HEK293 (cell line): Measurements from ENCODE around the gene ARAP3.

Source experiments
- CTCF ChIA-PET: fragments of 350-600 bp; formaldehyde crosslinking; extraction: SDS; loops from one replicate; lab custom pipeline; 2021; ENCODE audit warnings: antibody characterized with exemption; lab: Yijun Ruan, JAX
- POLR2A ChIA-PET: fragments of 300-600 bp; formaldehyde crosslinking; extraction: SDS; loops from one replicate; lab custom pipeline; 2020; ENCODE audit warnings: antibody characterized with exemption, inconsistent platforms; lab: Yijun Ruan, JAX
- H3K27ac ChIP-seq: fragments of 200-500 bp; sonication (Bioruptor generic); 2 replicates; pipeline ENCODE4 v1.5.1; 2014; ENCODE audit warnings: low read depth, low read length, control low read depth, inconsistent platforms; ENCODE audit errors: extremely low read depth
- H3K36me3 ChIP-seq, 2 experiments: fragments of 200-500 bp in 1 of 2; sonication (Bioruptor generic) in 1 of 2; 1 replicate in 1 of 2; 2 replicates in 1 of 2; pipeline ENCODE4 v1.5.1; 2014 to 2017; ENCODE audit warnings: inconsistent platforms in 2 of 2, low read length in 2 of 2; ENCODE audit not compliant: control insufficient read depth in 2 of 2, insufficient read depth in 1 of 2
- H3K4me1 ChIP-seq: fragments of 200-500 bp; sonication (Bioruptor generic); 2 replicates; pipeline ENCODE4 v1.5.1; 2014; ENCODE audit warnings: mild to moderate bottlenecking, low read length, inconsistent platforms; ENCODE audit not compliant: control insufficient read depth, insufficient read depth
- H3K4me3 ChIP-seq: 2 replicates; pipeline ENCODE4 v1.5.1; 2011; ENCODE audit warnings: low read depth, mild to moderate bottlenecking, control low read depth, low read length, moderate library complexity
- H3K9me3 ChIP-seq: fragments of 200-500 bp; sonication (Bioruptor generic); 2 replicates; pipeline ENCODE4 v1.5.1; 2014; ENCODE audit warnings: low read depth, low read length, inconsistent platforms; ENCODE audit not compliant: control insufficient read depth, insufficient read depth
- BCL11B ChIP-seq: fragments of 450-650 bp; formaldehyde crosslinking; IDR thresholded peaks from 2 replicates; pipeline ENCODE4 v1.5.1; 2016; ENCODE audit warnings: low read depth, missing biosample characterization, missing genetic modification characterization
- EGR2 ChIP-seq: fragments of 450-650 bp; formaldehyde crosslinking; IDR thresholded peaks from 2 replicates; pipeline ENCODE4 v1.5.1; 2016; ENCODE audit warnings: low read depth, missing biosample characterization, missing genetic modification characterization
- GLIS2 ChIP-seq: fragments of 450-650 bp; formaldehyde crosslinking; IDR thresholded peaks from 2 replicates; pipeline ENCODE4 v1.5.1; 2016; ENCODE audit warnings: missing biosample characterization, missing genetic modification characterization
- KLF7 ChIP-seq: fragments of 450-650 bp; formaldehyde crosslinking; IDR thresholded peaks from 2 replicates; pipeline ENCODE4 v1.5.1; 2016; ENCODE audit warnings: missing biosample characterization, missing genetic modification characterization, borderline replicate concordance
- SETDB1 ChIP-seq: IDR thresholded peaks from one replicate; pipeline ENCODE4 v1.6.1; 2017; ENCODE audit warnings: mild to moderate bottlenecking, low read length, moderate library complexity, mixed read lengths; ENCODE audit not compliant: insufficient read length
- ZNF202 ChIP-seq: fragments of 450-650 bp; formaldehyde crosslinking; IDR thresholded peaks from 2 replicates; pipeline ENCODE4 v1.5.1; 2016; ENCODE audit warnings: missing biosample characterization, missing genetic modification characterization, borderline replicate concordance
- ZNF239 ChIP-seq: fragments of 450-650 bp; formaldehyde crosslinking; IDR thresholded peaks from 2 replicates; pipeline ENCODE4 v1.5.1; 2016; ENCODE audit warnings: missing biosample characterization, missing genetic modification characterization
- ZNF248 ChIP-seq: fragments of 450-650 bp; formaldehyde crosslinking; IDR thresholded peaks from 2 replicates; pipeline ENCODE4 v1.5.1; 2017; ENCODE audit warnings: missing biosample characterization, missing genetic modification characterization
- ZNF302 ChIP-seq: fragments of 450-650 bp; formaldehyde crosslinking; IDR thresholded peaks from 2 replicates; pipeline ENCODE4 v1.5.1; 2016; ENCODE audit warnings: missing biosample characterization, missing genetic modification characterization, low read depth
- ZNF311 ChIP-seq: fragments of 450-650 bp; formaldehyde crosslinking; IDR thresholded peaks from 2 replicates; pipeline ENCODE4 v1.5.1; 2017; ENCODE audit warnings: missing biosample characterization, missing genetic modification characterization, borderline replicate concordance
- ZNF324 ChIP-seq: fragments of 450-650 bp; formaldehyde crosslinking; IDR thresholded peaks from 2 replicates; pipeline ENCODE4 v1.5.1; 2016; ENCODE audit warnings: missing biosample characterization, missing genetic modification characterization
- ZNF335 ChIP-seq: fragments of 450-650 bp; formaldehyde crosslinking; conservative IDR thresholded peaks from 2 replicates; pipeline ENCODE4 v1.5.1; 2016; ENCODE audit warnings: missing biosample characterization, missing genetic modification characterization
- ZNF394 ChIP-seq: fragments of 450-650 bp; formaldehyde crosslinking; IDR thresholded peaks from 2 replicates; pipeline ENCODE4 v1.5.1; 2016; ENCODE audit warnings: missing biosample characterization, missing genetic modification characterization, mild to moderate bottlenecking, moderate library complexity, borderline replicate concordance
- ZNF514 ChIP-seq: fragments of 450-650 bp; formaldehyde crosslinking; IDR thresholded peaks from 2 replicates; pipeline ENCODE4 v1.5.1; 2016; ENCODE audit warnings: missing biosample characterization, missing genetic modification characterization
- ZNF560 ChIP-seq: fragments of 450-650 bp; formaldehyde crosslinking; IDR thresholded peaks from 2 replicates; pipeline ENCODE4 v1.5.1; 2017; ENCODE audit warnings: missing biosample characterization, missing genetic modification characterization, borderline replicate concordance
- ZNF626 ChIP-seq: fragments of 450-650 bp; sonication (Bioruptor Pico); formaldehyde crosslinking; IDR thresholded peaks from 2 replicates; pipeline ENCODE4 v1.5.1; 2018; ENCODE audit warnings: missing biosample characterization, missing genetic modification characterization, inconsistent platforms
- ZNF76 ChIP-seq: fragments of 450-650 bp; formaldehyde crosslinking; IDR thresholded peaks from 2 replicates; pipeline ENCODE4; 2016; ENCODE audit warnings: low read depth, missing biosample characterization, missing genetic modification characterization, borderline replicate concordance
- ZSCAN16 ChIP-seq: fragments of 450-650 bp; formaldehyde crosslinking; IDR thresholded peaks from 2 replicates; pipeline ENCODE4 v1.5.1; 2016; ENCODE audit warnings: missing biosample characterization, missing genetic modification characterization
- TF ChIP-seq, protein P1 (sequence below): fragments of 450-650 bp; formaldehyde crosslinking; IDR thresholded peaks from 2 replicates; pipeline ENCODE4 v1.5.1; 2017; ENCODE audit warnings: missing biosample characterization, missing genetic modification characterization
- TF ChIP-seq, protein P2 (sequence below): fragments of 450-650 bp; formaldehyde crosslinking; IDR thresholded peaks from 2 replicates; pipeline ENCODE4 v1.5.1; 2016; ENCODE audit warnings: missing biosample characterization, missing genetic modification characterization
- TF ChIP-seq, protein P3 (sequence below): fragments of 450-650 bp; formaldehyde crosslinking; IDR thresholded peaks from 2 replicates; pipeline ENCODE4 v1.5.1; 2016; ENCODE audit warnings: missing biosample characterization, missing genetic modification characterization, borderline replicate concordance
- TF ChIP-seq, protein P4 (sequence below): fragments of 450-650 bp; formaldehyde crosslinking; IDR thresholded peaks from 2 replicates; pipeline ENCODE4 v1.5.1; 2016; ENCODE audit warnings: missing biosample characterization, missing genetic modification characterization
- TF ChIP-seq, protein P5 (sequence below): fragments of 450-650 bp; IDR thresholded peaks from 2 replicates; pipeline ENCODE4 v1.5.1; 2018; ENCODE audit warnings: missing biosample characterization, missing genetic modification characterization

Gene ARAP3

DNA sequence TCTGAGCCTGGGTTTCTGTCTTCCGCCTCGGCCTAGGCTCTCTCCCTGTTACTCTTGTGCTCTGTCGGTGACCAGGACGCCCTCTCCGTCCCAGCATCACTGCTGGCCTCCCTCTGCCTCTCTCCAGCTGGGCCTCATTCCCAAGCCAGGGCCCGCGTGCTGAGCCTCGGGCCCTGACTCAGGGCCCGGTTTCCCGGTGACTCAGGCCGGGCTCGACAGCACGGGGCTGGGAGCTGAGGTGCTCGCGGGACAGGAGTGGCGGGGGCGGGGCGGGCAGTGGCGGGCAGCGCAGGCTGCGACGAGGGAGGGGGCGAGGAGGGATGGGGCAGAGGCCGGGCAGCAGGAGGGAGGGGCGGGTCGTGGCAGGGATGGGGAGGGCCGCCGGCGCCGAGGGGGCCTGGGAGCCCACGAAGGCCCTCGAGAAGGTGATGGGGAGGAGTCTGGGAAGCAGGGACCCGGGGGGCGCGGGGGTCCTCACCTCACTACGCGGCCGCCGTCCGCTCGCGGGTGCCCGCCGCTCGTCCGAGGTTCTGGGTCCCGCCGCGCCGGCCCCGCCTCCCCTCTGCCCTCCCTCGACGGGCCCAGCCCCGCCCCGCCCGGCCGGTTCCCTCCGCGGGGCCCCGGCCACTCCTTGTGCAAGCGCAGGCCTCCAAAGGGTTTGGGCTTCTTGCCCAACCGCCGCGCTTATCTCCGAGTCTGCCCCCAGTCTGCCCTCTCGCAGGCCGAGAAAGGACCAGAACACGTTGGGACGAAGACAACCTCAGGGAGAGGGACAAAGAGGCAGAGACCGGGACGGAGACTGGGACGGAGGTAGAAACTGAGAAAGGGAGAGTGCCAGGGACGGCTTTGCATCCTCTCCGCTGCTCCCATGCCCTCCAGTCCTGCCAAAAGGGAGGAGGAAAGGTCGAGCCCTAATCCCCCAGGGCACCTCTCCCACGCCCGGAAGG, at the start of gene ARAP3 (continued):
- TF ChIP-seq, protein P1, sequence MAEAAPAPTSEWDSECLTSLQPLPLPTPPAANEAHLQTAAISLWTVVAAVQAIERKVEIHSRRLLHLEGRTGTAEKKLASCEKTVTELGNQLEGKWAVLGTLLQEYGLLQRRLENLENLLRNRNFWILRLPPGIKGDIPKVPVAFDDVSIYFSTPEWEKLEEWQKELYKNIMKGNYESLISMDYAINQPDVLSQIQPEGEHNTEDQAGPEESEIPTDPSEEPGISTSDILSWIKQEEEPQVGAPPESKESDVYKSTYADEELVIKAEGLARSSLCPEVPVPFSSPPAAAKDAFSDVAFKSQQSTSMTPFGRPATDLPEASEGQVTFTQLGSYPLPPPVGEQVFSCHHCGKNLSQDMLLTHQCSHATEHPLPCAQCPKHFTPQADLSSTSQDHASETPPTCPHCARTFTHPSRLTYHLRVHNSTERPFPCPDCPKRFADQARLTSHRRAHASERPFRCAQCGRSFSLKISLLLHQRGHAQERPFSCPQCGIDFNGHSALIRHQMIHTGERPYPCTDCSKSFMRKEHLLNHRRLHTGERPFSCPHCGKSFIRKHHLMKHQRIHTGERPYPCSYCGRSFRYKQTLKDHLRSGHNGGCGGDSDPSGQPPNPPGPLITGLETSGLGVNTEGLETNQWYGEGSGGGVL (tag by site-specific recombination): peak; percentile 72
- TF ChIP-seq, protein P2, sequence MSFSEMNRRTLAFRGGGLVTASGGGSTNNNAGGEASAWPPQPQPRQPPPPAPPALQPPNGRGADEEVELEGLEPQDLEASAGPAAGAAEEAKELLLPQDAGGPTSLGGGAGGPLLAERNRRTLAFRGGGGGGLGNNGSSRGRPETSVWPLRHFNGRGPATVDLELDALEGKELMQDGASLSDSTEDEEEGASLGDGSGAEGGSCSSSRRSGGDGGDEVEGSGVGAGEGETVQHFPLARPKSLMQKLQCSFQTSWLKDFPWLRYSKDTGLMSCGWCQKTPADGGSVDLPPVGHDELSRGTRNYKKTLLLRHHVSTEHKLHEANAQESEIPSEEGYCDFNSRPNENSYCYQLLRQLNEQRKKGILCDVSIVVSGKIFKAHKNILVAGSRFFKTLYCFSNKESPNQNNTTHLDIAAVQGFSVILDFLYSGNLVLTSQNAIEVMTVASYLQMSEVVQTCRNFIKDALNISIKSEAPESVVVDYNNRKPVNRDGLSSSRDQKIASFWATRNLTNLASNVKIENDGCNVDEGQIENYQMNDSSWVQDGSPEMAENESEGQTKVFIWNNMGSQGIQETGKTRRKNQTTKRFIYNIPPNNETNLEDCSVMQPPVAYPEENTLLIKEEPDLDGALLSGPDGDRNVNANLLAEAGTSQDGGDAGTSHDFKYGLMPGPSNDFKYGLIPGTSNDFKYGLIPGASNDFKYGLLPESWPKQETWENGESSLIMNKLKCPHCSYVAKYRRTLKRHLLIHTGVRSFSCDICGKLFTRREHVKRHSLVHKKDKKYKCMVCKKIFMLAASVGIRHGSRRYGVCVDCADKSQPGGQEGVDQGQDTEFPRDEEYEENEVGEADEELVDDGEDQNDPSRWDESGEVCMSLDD (tag by site-specific recombination): no peak
- peak; percentile 84 for TF ChIP-seq ZNF335 (tag by site-specific recombination)
- TF ChIP-seq GLIS2 (tag by site-specific recombination): peak; percentile 75
- TF ChIP-seq, protein P3, sequence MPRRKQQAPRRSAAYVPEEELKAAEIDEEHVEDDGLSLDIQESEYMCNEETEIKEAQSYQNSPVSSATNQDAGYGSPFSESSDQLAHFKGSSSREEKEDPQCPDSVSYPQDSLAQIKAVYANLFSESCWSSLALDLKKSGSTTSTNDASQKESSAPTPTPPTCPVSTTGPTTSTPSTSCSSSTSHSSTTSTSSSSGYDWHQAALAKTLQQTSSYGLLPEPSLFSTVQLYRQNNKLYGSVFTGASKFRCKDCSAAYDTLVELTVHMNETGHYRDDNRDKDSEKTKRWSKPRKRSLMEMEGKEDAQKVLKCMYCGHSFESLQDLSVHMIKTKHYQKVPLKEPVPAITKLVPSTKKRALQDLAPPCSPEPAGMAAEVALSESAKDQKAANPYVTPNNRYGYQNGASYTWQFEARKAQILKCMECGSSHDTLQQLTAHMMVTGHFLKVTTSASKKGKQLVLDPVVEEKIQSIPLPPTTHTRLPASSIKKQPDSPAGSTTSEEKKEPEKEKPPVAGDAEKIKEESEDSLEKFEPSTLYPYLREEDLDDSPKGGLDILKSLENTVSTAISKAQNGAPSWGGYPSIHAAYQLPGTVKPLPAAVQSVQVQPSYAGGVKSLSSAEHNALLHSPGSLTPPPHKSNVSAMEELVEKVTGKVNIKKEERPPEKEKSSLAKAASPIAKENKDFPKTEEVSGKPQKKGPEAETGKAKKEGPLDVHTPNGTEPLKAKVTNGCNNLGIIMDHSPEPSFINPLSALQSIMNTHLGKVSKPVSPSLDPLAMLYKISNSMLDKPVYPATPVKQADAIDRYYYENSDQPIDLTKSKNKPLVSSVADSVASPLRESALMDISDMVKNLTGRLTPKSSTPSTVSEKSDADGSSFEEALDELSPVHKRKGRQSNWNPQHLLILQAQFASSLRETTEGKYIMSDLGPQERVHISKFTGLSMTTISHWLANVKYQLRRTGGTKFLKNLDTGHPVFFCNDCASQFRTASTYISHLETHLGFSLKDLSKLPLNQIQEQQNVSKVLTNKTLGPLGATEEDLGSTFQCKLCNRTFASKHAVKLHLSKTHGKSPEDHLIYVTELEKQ: no peak
- no peak for TF ChIP-seq ZNF202 (tag by site-specific recombination)
- TF ChIP-seq ZNF76 (tag by site-specific recombination): peak; percentile 58; the same call in 1 of the 2 replicates
- no peak for TF ChIP-seq ZNF302 (tag by site-specific recombination)
- TF ChIP-seq ZNF514 (tag by site-specific recombination): no peak
- no peak; the same call in 1 of the 2 replicates for TF ChIP-seq ZNF394 (tag by site-specific recombination)
- TF ChIP-seq ZNF626 (tag by site-specific recombination): no peak
- no peak for TF ChIP-seq ZNF239
- no peak for TF ChIP-seq ZNF248 (tag by site-specific recombination)
- TF ChIP-seq SETDB1: no peak
- TF ChIP-seq ZNF560 (tag by site-specific recombination): no peak
- no peak for TF ChIP-seq ZNF311 (tag by site-specific recombination)
- TF ChIP-seq, all 188 proteins: peak for 33

DNA sequence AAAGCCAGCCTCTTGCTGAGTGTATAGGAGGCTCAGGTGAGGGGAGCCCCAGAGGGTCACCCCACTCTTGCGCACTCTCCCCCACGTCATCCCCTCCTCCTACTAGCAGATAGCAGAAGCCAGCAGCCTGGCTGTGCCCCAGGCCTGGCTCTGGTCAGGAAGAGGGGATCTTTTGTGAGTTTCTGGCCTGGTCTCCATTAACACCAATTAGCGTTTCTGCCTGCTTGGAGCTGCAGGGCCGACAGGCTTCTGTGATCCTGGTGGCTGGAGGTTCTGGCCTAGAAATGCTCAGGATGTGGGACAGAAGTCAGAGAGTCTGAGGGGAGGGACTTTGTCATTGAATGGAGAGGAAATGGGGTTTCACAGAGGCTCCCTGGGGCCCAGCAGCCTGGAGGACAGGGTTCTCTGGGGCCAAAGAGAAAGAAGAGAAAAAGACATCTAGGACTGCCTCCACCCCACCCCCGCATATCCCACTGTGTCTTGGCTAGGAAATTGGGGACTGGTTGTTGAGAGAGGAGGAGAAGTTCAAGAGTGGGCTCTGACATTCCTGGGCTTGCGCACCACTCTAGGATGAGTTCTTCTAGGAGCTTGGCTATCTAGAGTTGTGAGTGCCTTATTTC, 47.5 kb upstream of the ARAP3 start:
- Histone ChIP-seq H3K4me1 (no peaks in the 10 kb centered on the region), H3K36me3 (no peaks in the 10 kb centered on the region), H3K27ac (no peak overlapping the region)
- POLR2A ChIA-PET: no interaction called here
- TF ChIP-seq BCL11B (no peak), ZNF239 (no peak), KLF7 (tag by site-specific recombination) (no peak), EGR2 (no peak), ZSCAN16 (tag by site-specific recombination) (no peak), ZNF514 (tag by site-specific recombination) (no peak), ZNF324 (tag by site-specific recombination) (no peak)
- TF ChIP-seq, protein P4, sequence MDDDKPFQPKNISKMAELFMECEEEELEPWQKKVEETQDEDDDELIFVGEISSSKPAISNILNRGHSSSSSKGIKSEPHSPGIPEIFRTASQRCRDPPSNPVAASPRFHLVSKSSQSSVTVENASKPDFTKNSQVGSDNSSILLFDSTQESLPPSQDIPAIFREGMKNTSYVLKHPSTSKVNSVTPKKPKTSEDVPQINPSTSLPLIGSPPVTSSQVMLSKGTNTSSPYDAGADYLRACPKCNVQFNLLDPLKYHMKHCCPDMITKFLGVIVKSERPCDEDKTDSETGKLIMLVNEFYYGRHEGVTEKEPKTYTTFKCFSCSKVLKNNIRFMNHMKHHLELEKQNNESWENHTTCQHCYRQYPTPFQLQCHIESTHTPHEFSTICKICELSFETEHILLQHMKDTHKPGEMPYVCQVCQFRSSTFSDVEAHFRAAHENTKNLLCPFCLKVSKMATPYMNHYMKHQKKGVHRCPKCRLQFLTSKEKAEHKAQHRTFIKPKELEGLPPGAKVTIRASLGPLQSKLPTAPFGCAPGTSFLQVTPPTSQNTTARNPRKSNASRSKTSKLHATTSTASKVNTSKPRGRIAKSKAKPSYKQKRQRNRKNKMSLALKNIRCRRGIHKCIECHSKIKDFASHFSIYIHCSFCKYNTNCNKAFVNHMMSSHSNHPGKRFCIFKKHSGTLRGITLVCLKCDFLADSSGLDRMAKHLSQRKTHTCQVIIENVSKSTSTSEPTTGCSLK (tag by site-specific recombination): no peak
- TF ChIP-seq, protein P5, sequence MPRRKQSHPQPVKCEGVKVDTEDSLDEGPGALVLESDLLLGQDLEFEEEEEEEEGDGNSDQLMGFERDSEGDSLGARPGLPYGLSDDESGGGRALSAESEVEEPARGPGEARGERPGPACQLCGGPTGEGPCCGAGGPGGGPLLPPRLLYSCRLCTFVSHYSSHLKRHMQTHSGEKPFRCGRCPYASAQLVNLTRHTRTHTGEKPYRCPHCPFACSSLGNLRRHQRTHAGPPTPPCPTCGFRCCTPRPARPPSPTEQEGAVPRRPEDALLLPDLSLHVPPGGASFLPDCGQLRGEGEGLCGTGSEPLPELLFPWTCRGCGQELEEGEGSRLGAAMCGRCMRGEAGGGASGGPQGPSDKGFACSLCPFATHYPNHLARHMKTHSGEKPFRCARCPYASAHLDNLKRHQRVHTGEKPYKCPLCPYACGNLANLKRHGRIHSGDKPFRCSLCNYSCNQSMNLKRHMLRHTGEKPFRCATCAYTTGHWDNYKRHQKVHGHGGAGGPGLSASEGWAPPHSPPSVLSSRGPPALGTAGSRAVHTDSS (tag by site-specific recombination): no peak
- TF ChIP-seq, all 188 proteins: peak for 0
- Histone ChIP-seq H3K4me3 (no peak overlapping the region), H3K9me3 (no peaks in the 10 kb centered on the region)
- CTCF ChIA-PET: interaction anchor here (1.0 kb wide), 1 partner anchor 15 kb away, joined by 3 read pairs; no protein-coding TSS in a partner anchor
